CD4-positive, alpha-beta T cell (primary cell): ENCODE measurements around the gene EMX1. TPM values are rescaled to one million over a fixed set of nuclear protein-coding genes. Genes with fewer than 3 reads are reported as not detected.

Experiments used
- ATAC-seq: fragments of 200-7000 bp; cut with Tn5 transposase; one replicate; pipeline ENCODE4 v1.10.0; 2022; ENCODE audit warnings: mild to moderate bottlenecking; ENCODE audit not compliant: poor library complexity
- CTCF ChIA-PET: fragments of 350-600 bp; sonication (Branson Sonifier 250); formaldehyde crosslinking; loops from one replicate; lab custom pipeline; 2021; ENCODE audit warnings: antibody characterized with exemption, inconsistent platforms; lab: Charles Lee
- POLR2A ChIA-PET: fragments of 350-600 bp; sonication (Branson Sonifier 250); formaldehyde crosslinking; loops from one replicate; lab custom pipeline; 2021; ENCODE audit warnings: antibody characterized with exemption, inconsistent platforms; lab: Charles Lee
- DNase-seq, 14 experiments: peaks; one replicate each; pipeline ENCODE4 v3.0.0-alpha.2; 2013 to 2020; ENCODE audit warnings: mixed read lengths in 2 of 14
- H3K27ac ChIP-seq, 2 donors: one replicate each; pipeline versions ENCODE4 v1.5.1 to v1.7.0; 2013; ENCODE audit warnings: low read length in 2 of 2, low read depth in 1 of 2, mild to moderate bottlenecking in 1 of 2
- H3K27me3 ChIP-seq, 2 experiments: 1 replicate in 1 of 2; 2 replicates in 1 of 2; pipeline versions ENCODE4 v1.6.1 to v1.7.0; 2013; ENCODE audit warnings: low read length in 2 of 2, control low read depth in 1 of 2, mild to moderate bottlenecking in 1 of 2, moderate library complexity in 1 of 2; ENCODE audit not compliant: insufficient read depth in 2 of 2, control insufficient read depth in 1 of 2
- H3K36me3 ChIP-seq: one replicate; pipeline ENCODE4 v1.6.1; 2013; ENCODE audit warnings: low read length, control low read depth; ENCODE audit not compliant: insufficient read depth
- H3K4me1 ChIP-seq: one replicate; pipeline ENCODE4 v1.6.1; 2013; ENCODE audit warnings: low read length, control low read depth; ENCODE audit not compliant: insufficient read depth
- H3K4me3 ChIP-seq: one replicate; pipeline ENCODE4 v1.5.1; 2013; ENCODE audit warnings: mild to moderate bottlenecking, low read length, moderate library complexity
- H3K9me3 ChIP-seq, 2 experiments: 1 replicate in 1 of 2; 2 replicates in 1 of 2; pipeline versions ENCODE4 v1.6.1 to v1.7.0; 2013; ENCODE audit warnings: low read length in 2 of 2, mild to moderate bottlenecking in 2 of 2, control low read depth in 1 of 2, moderate library complexity in 1 of 2; ENCODE audit not compliant: control insufficient read depth in 1 of 2, insufficient read depth in 1 of 2
- H3K27ac Mint-ChIP-seq: one replicate; pipeline ENCODE4 v1.8.0; 2020; ENCODE audit warnings: mixed read lengths
- H3K27me3 Mint-ChIP-seq: one replicate; pipeline ENCODE4 v1.8.0; 2021; ENCODE audit warnings: mixed read lengths
- H3K36me3 Mint-ChIP-seq: one replicate; pipeline ENCODE4 v1.8.0; 2021; ENCODE audit warnings: low read depth, mixed read lengths
- H3K4me1 Mint-ChIP-seq: one replicate; pipeline ENCODE4 v1.8.0; 2021; ENCODE audit warnings: low read depth, mixed read lengths
- H3K4me3 Mint-ChIP-seq: one replicate; pipeline ENCODE4 v1.8.0; 2020; ENCODE audit warnings: mild to moderate bottlenecking, mixed read lengths
- H3K9me3 Mint-ChIP-seq: one replicate; pipeline ENCODE4 v1.8.0; 2020; ENCODE audit warnings: mixed read lengths
- intact Hi-C, 2 experiments: fragments of 100-400 bp; cut with DNase I in 1 of 2; cut with micrococcal nuclease in 1 of 2; formaldehyde crosslinking; loops; one replicate each; pipeline versions ENCODE4 v1.15.1 to v1.9.0; 2023 to 2025; cut with DNase I, micrococcal nuclease
- total RNA-seq, 174 experiments: library from RNA in 2 of 174; stranded (reverse) in 2 of 174; gene quantifications; one replicate each; pipeline ENCODE4 v1.2.3 and lab custom pipeline; 2021 to 2026
- TF ChIP-seq, protein P1 (sequence below): fragments of 200-600 bp; IDR thresholded peaks from one replicate; pipeline ENCODE4 v1.8.0; 2022; ENCODE audit warnings: antibody characterized with exemption, mild to moderate bottlenecking

The EMX1 gene
- total RNA-seq, 2 experiments from 2014 or later = not detected

DNA sequence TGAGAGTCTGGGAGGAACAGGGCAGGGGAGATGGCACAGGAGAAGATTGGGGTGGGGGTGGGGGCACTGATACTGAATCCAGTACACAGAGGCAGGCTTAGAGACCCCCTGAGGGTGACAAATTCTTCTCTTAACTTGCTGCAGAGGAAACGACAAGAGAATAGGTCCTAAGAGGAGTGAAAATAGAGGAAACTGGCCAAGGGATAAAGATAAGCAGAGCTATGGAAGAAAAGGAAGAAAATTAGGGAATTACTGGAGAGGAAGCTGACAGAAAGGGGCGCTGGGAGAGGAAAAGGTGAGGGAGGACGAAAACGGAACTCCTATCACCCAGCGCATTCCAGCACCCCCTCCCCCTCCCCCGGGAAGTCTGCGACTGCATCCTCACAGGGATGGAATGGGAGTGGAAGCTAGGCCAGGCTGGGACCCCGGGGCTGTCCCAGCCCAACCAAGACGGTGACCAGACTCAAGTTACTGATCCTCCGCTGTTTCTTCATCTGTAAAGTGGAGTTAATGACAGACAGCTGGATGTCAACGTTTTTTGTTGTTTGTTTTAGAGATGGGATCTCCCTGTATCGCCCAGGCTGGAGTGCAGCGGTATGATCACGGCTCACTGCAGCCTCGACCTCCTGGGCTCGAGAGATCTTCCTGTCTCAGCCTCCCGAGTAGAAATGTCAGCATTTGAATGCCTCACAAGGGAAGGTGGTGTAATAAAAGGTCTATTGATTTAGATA is 2.6 kb upstream of the EMX1 start:
- CTCF ChIA-PET = interaction anchor here (1.7 kb wide), 1 partner anchor 14 kb away, joined by 4 read pairs; no protein-coding TSS in a partner anchor
- DNase-seq = no peak
- H3K27me3 Mint-ChIP-seq = peaks cover 78% of the 10 kb centered on the region
- Histone ChIP-seq H3K27ac (no peak overlapping the region), H3K4me1 (peaks cover 41% of the 10 kb centered on the region), H3K27me3 (peaks cover 73 to 92% of the 10 kb centered on the region in 2 experiments), H3K4me3 (no peak overlapping the region), H3K9me3 (peaks cover 0 to 28% of the 10 kb centered on the region in 2 experiments), H3K36me3 (no peaks in the 10 kb centered on the region)
- H3K27ac Mint-ChIP-seq = no peak overlapping the region
- H3K36me3 Mint-ChIP-seq = no peaks in the 10 kb centered on the region
- ATAC-seq = no peak
- intact Hi-C loops = no loop called here
- TF ChIP-seq, protein P1, sequence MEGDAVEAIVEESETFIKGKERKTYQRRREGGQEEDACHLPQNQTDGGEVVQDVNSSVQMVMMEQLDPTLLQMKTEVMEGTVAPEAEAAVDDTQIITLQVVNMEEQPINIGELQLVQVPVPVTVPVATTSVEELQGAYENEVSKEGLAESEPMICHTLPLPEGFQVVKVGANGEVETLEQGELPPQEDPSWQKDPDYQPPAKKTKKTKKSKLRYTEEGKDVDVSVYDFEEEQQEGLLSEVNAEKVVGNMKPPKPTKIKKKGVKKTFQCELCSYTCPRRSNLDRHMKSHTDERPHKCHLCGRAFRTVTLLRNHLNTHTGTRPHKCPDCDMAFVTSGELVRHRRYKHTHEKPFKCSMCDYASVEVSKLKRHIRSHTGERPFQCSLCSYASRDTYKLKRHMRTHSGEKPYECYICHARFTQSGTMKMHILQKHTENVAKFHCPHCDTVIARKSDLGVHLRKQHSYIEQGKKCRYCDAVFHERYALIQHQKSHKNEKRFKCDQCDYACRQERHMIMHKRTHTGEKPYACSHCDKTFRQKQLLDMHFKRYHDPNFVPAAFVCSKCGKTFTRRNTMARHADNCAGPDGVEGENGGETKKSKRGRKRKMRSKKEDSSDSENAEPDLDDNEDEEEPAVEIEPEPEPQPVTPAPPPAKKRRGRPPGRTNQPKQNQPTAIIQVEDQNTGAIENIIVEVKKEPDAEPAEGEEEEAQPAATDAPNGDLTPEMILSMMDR = no peak
- peak overlapping the region; percentile 79 for H3K4me3 Mint-ChIP-seq
- POLR2A ChIA-PET = no interaction called here
- H3K4me1 Mint-ChIP-seq = peaks cover 29% of the 10 kb centered on the region
- H3K9me3 Mint-ChIP-seq = no peaks in the 10 kb centered on the region

DNA sequence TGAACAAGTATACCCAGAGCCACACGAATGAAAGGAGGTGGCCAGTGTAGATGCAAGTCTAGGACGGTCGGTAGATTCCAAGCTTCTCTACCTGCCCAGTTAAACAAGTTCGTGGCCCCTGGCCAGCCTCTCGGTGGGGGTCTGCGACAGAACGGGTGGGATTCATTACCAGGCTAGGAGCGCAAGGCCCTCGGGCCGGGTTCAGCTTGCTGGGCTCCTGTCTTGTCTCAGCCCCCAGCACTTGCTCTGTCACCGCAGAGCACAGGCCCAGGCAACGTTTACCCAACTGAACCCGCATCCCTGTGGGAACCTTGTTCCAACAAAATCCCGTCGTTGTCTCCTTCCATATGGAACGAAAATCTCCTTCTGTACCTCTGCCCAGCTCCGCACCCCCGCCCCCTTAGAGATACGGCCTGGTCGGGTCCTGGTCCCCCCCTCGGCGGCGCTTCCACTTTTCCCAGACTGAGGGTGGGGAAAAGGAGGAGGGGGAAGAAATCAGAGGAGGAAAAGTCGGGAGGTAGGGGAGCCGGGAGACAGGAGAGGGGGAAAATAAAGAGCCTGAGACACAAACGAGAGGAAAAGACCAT is 1.9 kb upstream of the EMX1 start:
- Histone ChIP-seq H3K27ac (no peak overlapping the region), H3K27me3 (peaks cover 77 to 93% of the 10 kb centered on the region in 2 experiments), H3K36me3 (no peaks in the 10 kb centered on the region), H3K9me3 (peaks cover 0 to 35% of the 10 kb centered on the region in 2 experiments), H3K4me3 (peak overlapping the region; percentile 57), H3K4me1 (peaks cover 47% of the 10 kb centered on the region)
- POLR2A ChIA-PET = no interaction called here
- DNase-seq (no peak), ATAC-seq (no peak)
- CTCF ChIA-PET = interaction anchor here (1.7 kb wide), 1 partner anchor 13 kb away, joined by 4 read pairs; no protein-coding TSS in a partner anchor
- Mint-ChIP-seq H3K9me3 (no peaks in the 10 kb centered on the region), H3K4me1 (peaks cover 30% of the 10 kb centered on the region), H3K27me3 (peaks cover 76% of the 10 kb centered on the region), H3K4me3 (peak overlapping the region; percentile 79), H3K36me3 (no peaks in the 10 kb centered on the region), H3K27ac (no peak overlapping the region)
- TF ChIP-seq, protein P1 = no peak
- intact Hi-C loops = no loop called here

DNA sequence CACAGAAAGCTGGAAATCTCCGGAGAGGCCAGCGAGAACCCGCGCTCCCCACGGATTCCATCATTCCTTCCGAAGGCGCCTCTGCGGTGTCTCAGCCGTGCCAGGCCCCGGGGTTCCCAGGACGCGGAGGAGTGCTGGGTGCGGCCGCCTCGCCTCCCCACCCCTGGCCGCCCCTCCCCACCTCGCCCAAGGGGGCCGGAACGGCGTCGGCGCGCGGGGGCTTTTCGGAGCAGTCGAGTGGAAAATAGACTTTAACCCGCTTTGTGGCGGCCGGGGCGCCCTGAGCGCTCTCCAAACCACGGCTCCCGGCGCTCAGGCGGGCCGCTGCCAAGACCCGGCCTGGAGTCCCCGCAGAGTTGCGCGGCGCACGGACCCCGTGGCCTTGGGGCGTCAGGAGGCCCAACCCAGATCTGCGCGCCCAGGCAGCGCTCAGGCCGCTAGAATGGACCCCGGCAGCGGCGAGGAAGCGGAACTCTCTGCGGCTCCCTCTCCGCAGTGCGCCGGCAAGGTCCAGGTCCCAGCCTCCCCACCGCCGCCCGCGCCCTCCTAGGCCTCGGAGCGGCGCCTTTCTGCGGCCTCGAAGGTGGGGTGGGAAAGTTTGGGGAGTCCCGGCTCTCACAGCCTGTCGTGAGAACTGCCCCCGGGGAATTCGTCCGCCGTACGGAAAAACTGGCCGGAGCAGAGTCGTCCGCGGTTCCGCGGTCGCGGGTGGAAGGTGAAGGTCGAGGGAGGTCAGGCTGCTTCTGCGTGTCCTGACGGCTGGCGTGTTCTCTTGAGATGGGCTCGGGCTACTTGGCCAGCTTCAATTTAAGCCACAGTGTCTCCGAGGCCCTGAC is 1.2 kb upstream of the EMX1 start:
- H3K27me3 ChIP-seq = peaks cover 81 to 93% of the 10 kb centered on the region in 2 experiments
- Mint-ChIP-seq H3K9me3 (no peaks in the 10 kb centered on the region), H3K27ac (no peak overlapping the region), H3K27me3 (peaks cover 74% of the 10 kb centered on the region), H3K4me1 (peaks cover 30% of the 10 kb centered on the region), H3K36me3 (no peaks in the 10 kb centered on the region), H3K4me3 (peak overlapping the region; percentile 79)
- DNase-seq (peak in 5 of 14 experiments; percentile 29 to 65 (median 45)), ATAC-seq (peak; percentile 61)
- intact Hi-C loops = no loop called here
- peaks cover 53% of the 10 kb centered on the region for H3K4me1 ChIP-seq
- peaks cover 0 to 40% of the 10 kb centered on the region in 2 experiments for H3K9me3 ChIP-seq
- H3K27ac ChIP-seq = no peak overlapping the region
- TF ChIP-seq, protein P1 = no peak
- ChIA-PET CTCF (interaction anchor here (1.7 kb wide), 1 partner anchor 13 kb away, joined by 4 read pairs; no protein-coding TSS in a partner anchor), POLR2A (no interaction called here)
- H3K36me3 ChIP-seq = no peaks in the 10 kb centered on the region
- peak overlapping the region; percentile 57 for H3K4me3 ChIP-seq
